HCT116 (cell line): ENCODE measurements around the gene NUCB2.

Experiments
- CTCF ChIP-seq, 3 experiments: fragments of 200-600 bp in 1 of 3; sonication (generic) in 1 of 3; IDR thresholded peaks in 2 of 3; conservative IDR thresholded peaks in 1 of 3; 2 replicates each; pipeline ENCODE4 v1.5.1; 2012 to 2017; ENCODE audit warnings: low read depth in 2 of 3, low read length in 2 of 3, antibody characterized with exemption in 1 of 3, borderline replicate concordance in 1 of 3, control low read depth in 1 of 3, mild to moderate bottlenecking in 1 of 3, mixed read lengths in 1 of 3, mixed run types in 1 of 3, moderate library complexity in 1 of 3; ENCODE audit not compliant: insufficient read depth in 1 of 3
- EZH2 ChIP-seq: fragments of 200-600 bp; sonication (generic); IDR thresholded peaks from 2 replicates; pipeline ENCODE4 v1.6.1; 2017; ENCODE audit warnings: antibody characterized with exemption, mixed run types
- POLR2A ChIP-seq: IDR thresholded peaks from 2 replicates; pipeline ENCODE4 v1.7.0; 2011; ENCODE audit warnings: borderline replicate concordance; ENCODE audit not compliant: insufficient read depth, insufficient read length; ENCODE audit errors: extremely low read depth
- POLR2AphosphoS5 ChIP-seq: IDR thresholded peaks from 2 replicates; pipeline ENCODE4 v1.6.1; 2011; ENCODE audit warnings: mild to moderate bottlenecking, low read depth, low read length, moderate library complexity
- SP1 ChIP-seq: IDR thresholded peaks from 2 replicates; pipeline ENCODE4 v1.6.1; 2012; ENCODE audit warnings: low read depth

- no peak for TF ChIP-seq CTCF (IDR thresholded peaks at IDR 0.05 in 2 of 3, conservative IDR thresholded peaks at IDR 0.05 in 1 of 3; ENCODE audit: borderline replicate concordance in 1 of 3, insufficient read depth in 1 of 3, low read depth in 2 of 3, low read length in 2 of 3)
- TF ChIP-seq POLR2A, result no peak
- no peak for TF ChIP-seq POLR2AphosphoS5
- no peak for TF ChIP-seq SP1
- TF ChIP-seq EZH2, result no peak
These were observed 23.8 kb upstream of the NUCB2 start for GRCh38 chr11:17252704-17253103.
